GM23338 (cell line): Measurements from ENCODE around the gene TNFRSF17. TPM values are rescaled to one million over a fixed set of nuclear protein-coding genes. Genes with fewer than 3 reads are reported as not detected.
A peak's percentile ranks its signal among the peaks of the same experiment; 100 is the strongest.
"Not testable (repeated sequence)": the region's sequence is repeated elsewhere in the genome, so short reads cannot be mapped to it uniquely, and the experiment has no call there.

Experiments used
- ATAC-seq: fragments of 200-7000 bp; cut with Tn5 transposase; 3 replicates; pipeline ENCODE4 v1.9.1; 2020
- DNase-seq: peaks from one replicate; pipeline ENCODE4 v3.0.0-alpha.2; 2015; ENCODE audit warnings: low spot score
- H2AFZ ChIP-seq: fragments of 200-600 bp; sonication (generic); 2 replicates; pipeline ENCODE4 v1.8.0; 2016; ENCODE audit warnings: antibody characterized with exemption, mild to moderate bottlenecking, moderate library complexity
- H3F3A ChIP-seq: fragments of 200-600 bp; sonication (generic); replicated peaks from 2 replicates; pipeline ENCODE4 v1.8.0; 2017; ENCODE audit warnings: antibody characterized with exemption, mixed run types, low read depth
- H3K27ac ChIP-seq: fragments of 200-600 bp; sonication (generic); 2 replicates; pipeline ENCODE4 v1.6.1; 2016; ENCODE audit warnings: low read depth
- H3K27me3 ChIP-seq: fragments of 200-600 bp; sonication (generic); 2 replicates; pipeline ENCODE4 v1.8.0; 2016; ENCODE audit warnings: mild to moderate bottlenecking, mixed run types, moderate library complexity; ENCODE audit not compliant: insufficient read depth
- H3K36me3 ChIP-seq: fragments of 200-600 bp; sonication (generic); 2 replicates; pipeline ENCODE4 v1.8.0; 2016; ENCODE audit warnings: mild to moderate bottlenecking; ENCODE audit not compliant: insufficient read depth
- H3K4me1 ChIP-seq: fragments of 200-600 bp; sonication (generic); 2 replicates; pipeline ENCODE4 v1.8.0; 2016; ENCODE audit warnings: mild to moderate bottlenecking, moderate library complexity; ENCODE audit not compliant: insufficient read depth
- H3K4me2 ChIP-seq: fragments of 200-600 bp; sonication (generic); 2 replicates; pipeline ENCODE4 v1.7.1; 2017; ENCODE audit warnings: mixed run types
- H3K4me3 ChIP-seq: fragments of 200-600 bp; sonication (generic); 2 replicates; pipeline ENCODE4 v1.6.1; 2016; ENCODE audit warnings: mixed run types
- H3K79me2 ChIP-seq: fragments of 200-600 bp; sonication (generic); replicated peaks from 2 replicates; pipeline ENCODE4 v1.8.0; 2017; ENCODE audit warnings: mild to moderate bottlenecking; ENCODE audit not compliant: insufficient read depth
- H3K9me2 ChIP-seq: fragments of 200-600 bp; sonication (generic); 2 replicates; pipeline ENCODE4 v1.8.0; 2017; ENCODE audit not compliant: insufficient read depth
- H4K20me1 ChIP-seq: fragments of 200-600 bp; sonication (generic); replicated peaks from 2 replicates; pipeline ENCODE4 v1.8.0; 2017; ENCODE audit warnings: mild to moderate bottlenecking; ENCODE audit not compliant: insufficient read depth
- H3K27ac Mint-ChIP-seq: 2 replicates; pipeline ENCODE4 v1.8.0; 2020; ENCODE audit warnings: inconsistent platforms, mild to moderate bottlenecking, moderate library complexity, mixed read lengths
- H3K27me3 Mint-ChIP-seq: 3 replicates; pipeline ENCODE4 v1.8.0; 2022; ENCODE audit warnings: low read depth, mild to moderate bottlenecking, moderate library complexity, mixed read lengths, inconsistent platforms; ENCODE audit not compliant: insufficient read depth, poor library complexity
- H3K36me3 Mint-ChIP-seq: 3 replicates; pipeline ENCODE4 v1.8.0; 2021; ENCODE audit warnings: low read depth, mild to moderate bottlenecking, inconsistent platforms, moderate library complexity, mixed read lengths
- H3K4me1 Mint-ChIP-seq: 3 replicates; pipeline ENCODE4 v1.8.0; 2020; ENCODE audit warnings: mild to moderate bottlenecking, inconsistent platforms, mixed read lengths
- H3K4me3 Mint-ChIP-seq: 3 replicates; pipeline ENCODE4 v1.8.0; 2021; ENCODE audit warnings: moderate library complexity, mild to moderate bottlenecking, inconsistent platforms, mixed read lengths
- H3K9me3 Mint-ChIP-seq: 3 replicates; pipeline ENCODE4 v1.8.0; 2020; ENCODE audit warnings: moderate library complexity, mild to moderate bottlenecking, inconsistent platforms, mixed read lengths
- CREB1 ChIP-seq: fragments of 250-450 bp; sonication (Bioruptor Pico); IDR thresholded peaks from 2 replicates; pipeline ENCODE4 v1.5.0; 2020; ENCODE audit warnings: low read depth, mild to moderate bottlenecking, moderate library complexity
- CTCF ChIP-seq, 2 experiments: fragments of 200-600 bp in 1 of 2; sonication (generic) in 1 of 2; conservative IDR thresholded peaks; 2 replicates each; pipeline versions ENCODE4 v1.5.1 to v1.6.1; 2016 to 2017; ENCODE audit warnings: antibody characterized with exemption in 2 of 2, low read depth in 2 of 2, mild to moderate bottlenecking in 2 of 2, moderate library complexity in 1 of 2
- ETS1 ChIP-seq: IDR thresholded peaks from 2 replicates; pipeline ENCODE4 v1.6.1; 2016; ENCODE audit warnings: antibody characterized with exemption
- EZH2 ChIP-seq: fragments of 200-600 bp; sonication (generic); IDR thresholded peaks from one replicate; pipeline ENCODE4 v1.8.0; 2017; ENCODE audit warnings: antibody characterized with exemption, mild to moderate bottlenecking, low read depth; ENCODE audit not compliant: unreplicated experiment
- EZH2phosphoT487 ChIP-seq: fragments of 200-600 bp; sonication (generic); IDR thresholded peaks from one replicate; pipeline ENCODE4 v1.8.1; 2018; ENCODE audit warnings: antibody characterized with exemption; ENCODE audit not compliant: unreplicated experiment
- JUNB ChIP-seq: IDR thresholded peaks from one replicate; pipeline ENCODE4 v1.6.1; 2016; ENCODE audit warnings: antibody characterized with exemption; ENCODE audit not compliant: unreplicated experiment
- POLR2AphosphoS5 ChIP-seq: IDR thresholded peaks from 2 replicates; pipeline ENCODE4 v1.6.1; 2016; ENCODE audit warnings: antibody characterized with exemption, low read depth
- REST ChIP-seq: IDR thresholded peaks from one replicate; pipeline ENCODE4 v1.6.1; 2018; ENCODE audit warnings: antibody characterized with exemption; ENCODE audit not compliant: unreplicated experiment
- STAT1 ChIP-seq: IDR thresholded peaks from one replicate; pipeline ENCODE4 v1.6.1; 2016; ENCODE audit warnings: antibody characterized with exemption; ENCODE audit not compliant: unreplicated experiment
- ZNF114 ChIP-seq: fragments of 250-450 bp; sonication (Bioruptor Pico); IDR thresholded peaks from 2 replicates; pipeline ENCODE4 v1.5.0; 2020; ENCODE audit warnings: mild to moderate bottlenecking, moderate library complexity
- ZNF331 ChIP-seq: fragments of 250-450 bp; sonication (Bioruptor Pico); IDR thresholded peaks from 2 replicates; pipeline ENCODE4 v1.5.0; 2020; ENCODE audit warnings: low read depth, mild to moderate bottlenecking, moderate library complexity
- polyA plus RNA-seq: library from polyadenylated mRNA; unstranded; fragments of >200 nt; fragmentation: Nextera tagmentation; extraction: Ambion mirVana; gene quantifications from 2 replicates; pipeline ENCODE4 v1.2.1, GENCODE V29; 2016
- total RNA-seq: library from RNA; depleted of rRNA; stranded (reverse); fragments of >200 nt; shearing (Covaris generic); gene quantifications from 2 replicates; pipeline ENCODE4 v1.2.3, GENCODE V29; 2014

Gene TNFRSF17
- total and polyA plus RNA-seq, 2 experiments from 2014 or later: not detected

GRCh38 chr16:11962457-11962856 lies 2.6 kb upstream of the TNFRSF17 start:
- H3K4me1 Mint-ChIP-seq, H3K4me1 ChIP-seq, H3K4me3 Mint-ChIP-seq, H3K27ac ChIP-seq, H3K9me2 ChIP-seq, H3K36me3 Mint-ChIP-seq, H3K79me2 ChIP-seq, H3K4me2 ChIP-seq, H2AFZ ChIP-seq, DNase-seq, ATAC-seq, H3K36me3 ChIP-seq, H3K27ac Mint-ChIP-seq, H3K27me3 ChIP-seq, H4K20me1 ChIP-seq, H3K4me3 ChIP-seq, H3K9me3 Mint-ChIP-seq, H3F3A ChIP-seq: not testable (repeated sequence)
- H3K27me3 Mint-ChIP-seq: peaks cover 12% of the 10 kb centered on the region

GRCh38 chr16:11962978-11963377 lies 2.0 kb upstream of the TNFRSF17 start:
- not testable (repeated sequence) for H2AFZ ChIP-seq, H3K9me2 ChIP-seq, H3K4me2 ChIP-seq, H3K4me1 Mint-ChIP-seq, H3K27ac ChIP-seq, H3K9me3 Mint-ChIP-seq, H3K79me2 ChIP-seq, H3K36me3 ChIP-seq, H3K27ac Mint-ChIP-seq, H3K27me3 ChIP-seq, H3F3A ChIP-seq, ATAC-seq, H3K4me3 Mint-ChIP-seq, H3K4me3 ChIP-seq, DNase-seq, H3K4me1 ChIP-seq, H4K20me1 ChIP-seq, H3K36me3 Mint-ChIP-seq
- peaks cover 12% of the 10 kb centered on the region for H3K27me3 Mint-ChIP-seq

- peak overlapping the region; percentile 92; the same call in 1 of the 2 replicates for H2AFZ ChIP-seq
- TF ChIP-seq REST: no peak
- TF ChIP-seq ETS1: no peak
- TF ChIP-seq STAT1: no peak
- TF ChIP-seq CTCF (conservative IDR thresholded peaks at IDR 0.05; ENCODE audit: low read depth in 2 of 2): no peak
- no peak for TF ChIP-seq POLR2AphosphoS5
- TF ChIP-seq JUNB: no peak
- TF ChIP-seq EZH2phosphoT487: no peak
- TF ChIP-seq EZH2: no peak
- TF ChIP-seq ZNF114 (CRISPR knock-in tag): no peak
- TF ChIP-seq ZNF331 (CRISPR knock-in tag): no peak
- TF ChIP-seq CREB1 (CRISPR knock-in tag): no peak
- no peak overlapping the region for H3K4me3 ChIP-seq
- no peaks in the 10 kb centered on the region for H3K27me3 ChIP-seq
- Mint-ChIP-seq H3K4me3 (no peak overlapping the region), H3K27ac (no peak overlapping the region), H3K36me3 (no peaks in the 10 kb centered on the region), H3K4me1 (no peaks in the 10 kb centered on the region), H3K9me3 (no peaks in the 10 kb centered on the region), H3K27me3 (peaks cover 9% of the 10 kb centered on the region)
- H3K36me3 ChIP-seq: no peaks in the 10 kb centered on the region
- no peak overlapping the region for H3K27ac ChIP-seq
- H3F3A ChIP-seq: no peaks in the 10 kb centered on the region
- H3K79me2 ChIP-seq: no peaks in the 10 kb centered on the region
- no peak overlapping the region for H3K4me2 ChIP-seq
- no peaks in the 10 kb centered on the region for H3K9me2 ChIP-seq
- ATAC-seq (no peak), DNase-seq (no peak)
- H4K20me1 ChIP-seq: no peaks in the 10 kb centered on the region
- H3K4me1 ChIP-seq: no peaks in the 10 kb centered on the region
Observed at GRCh38 chr16:11963706-11964105, 1.3 kb upstream of the TNFRSF17 start.
